ENCODE measurements around the gene LDLRAP1.

DNA sequence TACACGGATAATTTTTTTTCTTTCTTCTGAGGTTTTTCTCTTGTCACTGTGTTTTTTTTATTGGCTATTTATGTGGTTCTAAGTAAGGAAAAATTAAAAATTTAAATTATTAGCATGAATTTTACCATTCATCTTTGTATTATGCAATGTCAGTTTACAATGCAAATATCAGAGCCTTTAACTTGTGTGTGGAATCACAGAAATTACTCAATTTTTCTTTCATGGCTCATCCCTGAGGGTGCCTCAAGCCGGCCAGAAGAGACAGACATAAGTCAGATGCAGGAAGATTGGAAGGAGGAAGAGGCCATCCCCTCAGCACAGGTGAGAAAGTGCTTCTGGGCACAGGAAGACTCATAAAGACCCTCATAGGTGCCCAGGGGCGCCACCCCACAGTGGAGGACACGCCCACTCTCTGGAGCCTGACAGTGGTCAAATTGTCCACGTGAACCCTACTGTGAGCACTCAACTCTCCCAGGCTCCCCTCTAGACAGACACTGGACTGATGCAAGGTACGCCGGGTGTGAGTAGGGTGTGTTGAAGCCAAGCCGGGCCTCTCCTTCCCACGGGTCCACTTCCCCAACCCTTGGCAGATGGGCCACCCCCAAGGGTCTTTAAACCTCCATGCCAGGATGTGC is 9.5 kb upstream of the LDLRAP1 start:
- TF ChIP-seq POLR2AphosphoS5 (IDR thresholded peaks at IDR 0.05) (no peak), POLR2A (IDR thresholded peaks at IDR 0.05) (no peak)

Measured in upper lobe of left lung (tissue), 4 donors.